Measurements from ENCODE around the gene COQ8B. TPM values are rescaled to one million over a fixed set of nuclear protein-coding genes. Genes with fewer than 3 reads are reported as not detected.

COQ8B gene
- total RNA-seq, 1 donor from 2014 or later: 76.4 TPM

Other genes starting within 250 kb of the COQ8B start
- gene SPTBN4, start 249.9 kb downstream of the COQ8B start, total RNA-seq: 3.5 TPM
- gene SHKBP1, start 140.0 kb downstream of the COQ8B start, total RNA-seq: 80.9 TPM
- gene LTBP4, start 115.5 kb downstream of the COQ8B start, total RNA-seq: 225 TPM
- gene NUMBL, start 26.2 kb downstream of the COQ8B start, total RNA-seq: 52.9 TPM
- gene ITPKC, start 226 bp upstream of the COQ8B start, total RNA-seq: 21.4 TPM
- gene ACTMAP, start 33.6 kb upstream of the COQ8B start, total RNA-seq: 11.6 TPM
- gene SNRPA, start 34.3 kb upstream of the COQ8B start, total RNA-seq: 58.1 TPM
- 4.5 TPM for gene MIA, start 58.6 kb upstream of the COQ8B start, total RNA-seq
- 54.4 TPM for gene RAB4B, start 61.4 kb upstream of the COQ8B start, total RNA-seq
- 114 TPM for gene EGLN2, start 82.3 kb upstream of the COQ8B start, total RNA-seq
- gene CYP2A6, start 133.6 kb upstream of the COQ8B start, total RNA-seq: 1.9 TPM
- gene CYP2A7, start 165.3 kb upstream of the COQ8B start, total RNA-seq: 0.72 TPM

Measured in mucosa of gallbladder (tissue), 1 donor.